ENCODE measurements around the gene PUS10. TPM values are rescaled to one million over a fixed set of nuclear protein-coding genes. Genes with fewer than 3 reads are reported as not detected.

The PUS10 gene
- total and polyA plus RNA-seq, 2 experiments from 2014 or later = 6.7 to 7.1 TPM

- WGBS, 2 experiments (ENCODE audit: low coverage in 1 of 2, low lambda C conversion rate in 2 of 2, missing lambda C conversion rate in 2 of 2) = 70 to 79% methylated on average over 2 of the region's 2 CpGs
- H3K27me3 ChIP-seq (replicated peaks; ENCODE audit: insufficient read depth) = no peaks in the 10 kb centered on the region
- no peaks in the 10 kb centered on the region for H3K9me3 ChIP-seq (ENCODE audit: low read depth)
- no peaks in the 10 kb centered on the region for H3K79me2 ChIP-seq (ENCODE audit: insufficient read depth)
- no peaks in the 10 kb centered on the region for H3K9me2 ChIP-seq (ENCODE audit: insufficient read depth)
- H3F3A ChIP-seq (ENCODE audit: insufficient read depth) = no peaks in the 10 kb centered on the region
- H3K27ac ChIP-seq = no peak overlapping the region
- H3K4me1 ChIP-seq (ENCODE audit: insufficient read depth) = no peaks in the 10 kb centered on the region
- no peaks in the 10 kb centered on the region; the same call in 1 of the 2 replicates for H3K36me3 ChIP-seq (ENCODE audit: low read depth)
- no peak overlapping the region for H3K4me2 ChIP-seq (ENCODE audit: unreplicated experiment)
- H4K20me1 ChIP-seq (ENCODE audit: insufficient read depth) = no peaks in the 10 kb centered on the region
- no peak overlapping the region for H3K4me3 ChIP-seq
- DNase-seq = no peak
- no peak overlapping the region for H3K9ac ChIP-seq
- in situ Hi-C loops (cut with MboI) = no loop called here
- TF ChIP-seq EZH2phosphoT487 (IDR thresholded peaks at IDR 0.05; ENCODE audit: insufficient read depth, low read depth) (no peak), EZH2 (IDR thresholded peaks at IDR 0.05; ENCODE audit: insufficient read depth, poor library complexity, severe bottlenecking) (no peak)
- no peak overlapping the region for H2AFZ ChIP-seq
Measured at GRCh38 chr2:60939622-60940021, 78.4 kb downstream of the PUS10 start.

- no peak for DNase-seq
- H3F3A ChIP-seq (ENCODE audit: insufficient read depth) = no peaks in the 10 kb centered on the region
- H3K27me3 ChIP-seq (replicated peaks; ENCODE audit: insufficient read depth) = no peaks in the 10 kb centered on the region
- H3K9me3 ChIP-seq (ENCODE audit: low read depth) = no peaks in the 10 kb centered on the region
- in situ Hi-C loops (cut with MboI) = no loop called here
- H3K9ac ChIP-seq = no peak overlapping the region
- no peaks in the 10 kb centered on the region for H3K9me2 ChIP-seq (ENCODE audit: insufficient read depth)
- H3K4me1 ChIP-seq (ENCODE audit: insufficient read depth) = no peaks in the 10 kb centered on the region
- H3K36me3 ChIP-seq (ENCODE audit: low read depth) = no peaks in the 10 kb centered on the region
- 97 to 98% methylated on average over 7 of the region's 7 CpGs for WGBS, 2 experiments (ENCODE audit: low coverage in 1 of 2, low lambda C conversion rate in 2 of 2, missing lambda C conversion rate in 2 of 2)
- TF ChIP-seq EZH2phosphoT487 (IDR thresholded peaks at IDR 0.05; ENCODE audit: insufficient read depth, low read depth) = no peak
- no peak for TF ChIP-seq EZH2 (IDR thresholded peaks at IDR 0.05; ENCODE audit: insufficient read depth, poor library complexity, severe bottlenecking)
- H3K79me2 ChIP-seq (ENCODE audit: insufficient read depth) = no peaks in the 10 kb centered on the region
- H2AFZ ChIP-seq = no peak overlapping the region
- no peak overlapping the region for H3K4me3 ChIP-seq
- no peak overlapping the region for H3K4me2 ChIP-seq (ENCODE audit: unreplicated experiment)
- no peaks in the 10 kb centered on the region for H4K20me1 ChIP-seq (ENCODE audit: insufficient read depth)
- no peak overlapping the region for H3K27ac ChIP-seq
Measured at GRCh38 chr2:60938301-60938700, 79.8 kb downstream of the PUS10 start.

GRCh38 chr2:60936757-60937156 is 81.3 kb downstream of the PUS10 start:
- no peak overlapping the region for H3K4me3 ChIP-seq

GRCh38 chr2:60934165-60934722 is 83.8 kb downstream of the PUS10 start:
- TF ChIP-seq EZH2phosphoT487 (IDR thresholded peaks at IDR 0.05; ENCODE audit: insufficient read depth, low read depth) (no peak), EZH2 (IDR thresholded peaks at IDR 0.05; ENCODE audit: insufficient read depth, poor library complexity, severe bottlenecking) (no peak)

More at GRCh38 chr2:60936757-60937156, 81.3 kb downstream of the PUS10 start:
- H3K79me2 ChIP-seq (ENCODE audit: insufficient read depth) = no peaks in the 10 kb centered on the region
- H3K9me2 ChIP-seq (ENCODE audit: insufficient read depth) = no peaks in the 10 kb centered on the region
- DNase-seq = no peak
- no peaks in the 10 kb centered on the region for H3K36me3 ChIP-seq (ENCODE audit: low read depth)
- H3K27me3 ChIP-seq (replicated peaks; ENCODE audit: insufficient read depth) = no peaks in the 10 kb centered on the region
- H3K9me3 ChIP-seq (ENCODE audit: low read depth) = no peaks in the 10 kb centered on the region
- TF ChIP-seq EZH2phosphoT487 (IDR thresholded peaks at IDR 0.05; ENCODE audit: insufficient read depth, low read depth) = no peak
- TF ChIP-seq EZH2 (IDR thresholded peaks at IDR 0.05; ENCODE audit: insufficient read depth, poor library complexity, severe bottlenecking) = no peak
- H3K4me2 ChIP-seq (ENCODE audit: unreplicated experiment) = no peak overlapping the region
- no peak overlapping the region for H3K27ac ChIP-seq
- in situ Hi-C loops (cut with MboI) = no loop called here
- no peaks in the 10 kb centered on the region for H3K4me1 ChIP-seq (ENCODE audit: insufficient read depth)
- H3F3A ChIP-seq (ENCODE audit: insufficient read depth) = no peaks in the 10 kb centered on the region
- no peaks in the 10 kb centered on the region for H4K20me1 ChIP-seq (ENCODE audit: insufficient read depth)
- 83 to 89% methylated on average over 5 of the region's 5 CpGs for WGBS, 2 experiments (ENCODE audit: low coverage in 1 of 2, low lambda C conversion rate in 2 of 2, missing lambda C conversion rate in 2 of 2)
- no peak overlapping the region for H2AFZ ChIP-seq
- H3K9ac ChIP-seq = no peak overlapping the region

More at GRCh38 chr2:60934165-60934722, 83.8 kb downstream of the PUS10 start:
- 11 to 19% methylated on average over 2 of the region's 2 CpGs for WGBS, 2 experiments (ENCODE audit: low coverage in 1 of 2, low lambda C conversion rate in 2 of 2, missing lambda C conversion rate in 2 of 2)
- Histone ChIP-seq H3K9me3 (ENCODE audit: low read depth) (no peaks in the 10 kb centered on the region), H3K79me2 (ENCODE audit: insufficient read depth) (no peaks in the 10 kb centered on the region), H3K36me3 (ENCODE audit: low read depth) (no peaks in the 10 kb centered on the region), H3K9me2 (ENCODE audit: insufficient read depth) (no peaks in the 10 kb centered on the region), H3K27ac (no peak overlapping the region), H4K20me1 (ENCODE audit: insufficient read depth) (no peaks in the 10 kb centered on the region), H3K9ac (no peak overlapping the region), H2AFZ (0 out of 2 replicates have a peak overlapping the region, but pooled peaks have one; percentile 19), H3K4me1 (ENCODE audit: insufficient read depth) (no peaks in the 10 kb centered on the region), H3K4me3 (no peak overlapping the region), H3K27me3 (replicated peaks; ENCODE audit: insufficient read depth) (no peaks in the 10 kb centered on the region), H3K4me2 (ENCODE audit: unreplicated experiment) (no peak overlapping the region), H3F3A (ENCODE audit: insufficient read depth) (no peaks in the 10 kb centered on the region)
- DNase-seq = peak; percentile 7
- in situ Hi-C loops (cut with MboI) = no loop called here
